GM19468 (cell line): ENCODE data around the gene BRINP1.
"Not testable (repeated sequence)": the region's sequence is repeated elsewhere in the genome, so short reads cannot be mapped to it uniquely, and the experiment has no call there.

Experiments used
- ATAC-seq: cut with Tn5 transposase; IDR thresholded peaks from one replicate; pipeline ENCODE4 v1.9.1; 2021; ENCODE audit warnings: mild to moderate bottlenecking, moderate library complexity, moderate number of reproducible peaks; ENCODE audit not compliant: unreplicated experiment; ENCODE audit errors: extremely low read depth

The BRINP1 gene

GRCh38 chr9:119218293-119218692, 150.9 kb downstream of the BRINP1 start:
- ATAC-seq: no peak

- ATAC-seq: no peak
Measured at GRCh38 chr9:119216651-119217331, 152.4 kb downstream of the BRINP1 start.

- no peak for ATAC-seq
Measured at GRCh38 chr9:119215651-119216050, 153.6 kb downstream of the BRINP1 start.

GRCh38 chr9:119213471-119213870, 155.8 kb downstream of the BRINP1 start:
- ATAC-seq: no peak

- no peak for ATAC-seq
Measured at GRCh38 chr9:119197893-119198607, 171.2 kb downstream of the BRINP1 start.

- ATAC-seq: no peak
Measured at GRCh38 chr9:119195521-119195920, 173.7 kb downstream of the BRINP1 start.

GRCh38 chr9:119185298-119185697, 183.9 kb downstream of the BRINP1 start:
- no peak for ATAC-seq

DNA sequence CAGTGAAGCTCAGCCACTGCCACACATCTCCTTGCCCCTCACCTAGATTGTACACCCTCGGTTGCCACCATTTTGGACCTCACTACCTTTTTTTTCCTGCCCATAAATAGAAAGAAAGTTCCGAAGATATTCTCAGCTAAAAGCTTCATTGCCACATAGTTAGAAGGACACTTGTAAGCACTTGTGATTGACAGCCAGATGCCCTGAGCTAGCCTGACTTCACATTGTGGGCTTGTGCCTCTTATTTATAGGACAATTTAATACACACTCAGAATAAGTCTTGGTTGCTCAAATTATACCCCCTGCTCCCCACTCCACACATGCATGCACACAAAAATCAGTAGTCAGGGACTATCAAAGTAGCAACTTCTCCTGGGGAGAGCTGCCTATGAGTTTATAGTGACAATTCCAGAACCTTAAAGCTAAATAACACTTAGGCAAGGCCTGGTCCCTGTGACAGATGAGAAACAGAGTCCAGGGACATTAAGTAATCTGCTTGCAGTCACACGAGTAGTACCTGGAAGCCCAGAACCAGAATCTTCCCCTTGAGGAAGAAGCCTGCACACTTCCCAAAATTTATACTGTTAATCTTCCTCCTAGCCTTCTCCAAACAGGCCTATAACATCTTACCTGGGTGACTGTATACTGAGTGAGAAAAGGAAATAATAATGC, 184.8 kb downstream of the BRINP1 start:
- ATAC-seq: no peak

GRCh38 chr9:119181561-119181960, 187.7 kb downstream of the BRINP1 start:
- no peak for ATAC-seq

- ATAC-seq: no peak
Measured at GRCh38 chr9:119180897-119181296, 188.3 kb downstream of the BRINP1 start.

DNA sequence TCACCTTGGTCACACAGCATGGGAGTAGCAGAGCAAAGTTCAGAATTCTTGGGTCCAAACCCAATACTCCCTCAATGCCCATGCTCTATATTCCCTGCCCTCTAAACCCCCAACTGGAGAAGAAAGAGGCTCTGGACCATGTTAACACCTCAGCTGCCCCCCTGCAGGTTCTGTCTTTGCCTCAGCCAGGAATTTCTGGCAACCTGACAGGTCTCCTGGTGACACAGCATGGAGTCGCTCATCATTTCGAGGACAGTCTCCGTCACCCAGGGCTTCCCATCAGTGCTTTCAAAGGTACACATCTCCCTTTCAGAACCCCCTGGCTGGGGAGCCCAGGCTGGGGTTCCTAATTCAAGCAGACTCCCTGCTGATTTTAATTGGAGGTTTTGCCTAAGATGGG, 189.5 kb downstream of the BRINP1 start:
- no peak for ATAC-seq

DNA sequence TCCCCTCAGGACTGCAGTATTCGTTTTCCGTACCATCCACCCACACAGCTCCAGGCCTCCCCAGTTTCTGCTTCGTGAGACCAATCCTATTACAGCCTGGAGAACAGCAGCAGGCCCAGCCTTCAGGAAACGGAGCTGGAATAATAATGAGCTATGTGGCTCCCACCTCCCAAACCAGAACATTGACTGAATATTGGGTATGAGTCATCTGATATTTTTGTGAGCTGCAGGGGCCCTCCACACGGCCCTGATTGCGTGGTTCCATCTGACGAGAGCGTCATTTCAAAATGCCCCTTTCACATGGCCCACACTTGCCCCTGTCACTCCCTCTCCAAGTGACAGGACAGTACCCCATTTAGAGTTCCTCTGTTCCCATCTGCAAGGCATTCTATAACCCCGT, 192.0 kb downstream of the BRINP1 start:
- ATAC-seq: no peak

- no peak for ATAC-seq
Measured at GRCh38 chr9:119175581-119175980, 193.7 kb downstream of the BRINP1 start.

DNA sequence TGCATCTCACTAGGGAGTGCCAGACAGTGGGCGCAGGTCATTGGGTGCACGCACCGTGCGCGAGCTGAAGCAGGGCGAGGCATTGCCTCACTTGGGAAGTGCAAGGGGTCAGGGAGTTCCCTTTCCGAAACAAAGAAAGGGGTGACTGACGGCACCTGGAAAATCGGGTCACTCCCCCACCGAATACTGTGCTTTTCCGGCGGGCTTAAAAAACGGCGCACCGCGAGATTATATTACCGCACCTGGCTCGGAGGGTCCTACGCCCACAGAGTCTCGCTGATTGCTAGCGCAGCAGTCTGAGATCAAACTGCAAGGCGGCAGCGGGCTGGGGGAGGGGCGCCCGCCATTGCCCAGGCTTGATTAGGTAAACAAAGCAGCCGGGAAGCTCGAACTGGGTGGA, 200.0 kb downstream of the BRINP1 start:
- ATAC-seq: not testable (repeated sequence)

DNA sequence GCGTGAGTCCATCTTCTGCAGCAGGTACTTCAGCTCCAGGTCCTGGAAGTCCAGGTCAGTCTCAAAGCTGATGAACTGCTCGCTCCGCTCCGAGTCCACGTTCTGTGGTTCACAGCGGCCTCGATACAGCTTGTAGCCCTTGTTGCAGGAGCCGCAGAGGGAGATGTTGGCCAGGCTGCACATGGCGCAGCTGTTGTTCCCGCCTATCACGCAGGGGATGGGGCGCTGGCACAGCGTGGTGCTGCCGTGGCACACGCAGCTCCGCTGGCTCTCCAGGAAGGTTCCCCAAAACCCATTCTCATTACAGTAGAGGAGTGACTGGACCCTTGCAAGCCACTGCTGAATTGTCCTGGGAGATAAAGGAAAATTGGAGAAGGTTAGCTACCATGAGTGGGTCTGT, 201.4 kb downstream of the BRINP1 start:
- no peak for ATAC-seq

GRCh38 chr9:119167267-119167666, 202.0 kb downstream of the BRINP1 start:
- ATAC-seq: no peak

DNA sequence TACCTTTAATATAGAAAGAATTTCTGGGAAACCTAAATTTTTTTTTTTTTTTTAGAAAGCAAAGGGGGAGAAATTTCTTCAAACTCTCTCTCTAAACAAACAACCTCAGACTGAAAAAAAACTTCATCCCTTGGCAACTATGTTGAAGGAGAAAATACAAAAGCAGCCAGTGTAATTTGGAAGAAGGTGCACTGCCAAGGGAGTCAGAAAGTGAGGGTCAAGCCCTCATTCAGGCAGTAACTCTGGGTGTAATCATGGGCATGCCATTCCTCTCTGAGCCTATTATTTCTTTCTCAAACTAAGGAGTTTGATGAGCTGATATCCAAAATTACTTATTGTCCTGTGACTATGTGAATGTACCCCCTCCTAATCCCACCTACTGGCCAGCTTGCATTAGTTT, 203.1 kb downstream of the BRINP1 start:
- no peak for ATAC-seq

- no peak for ATAC-seq
Measured at GRCh38 chr9:119165131-119165530, 204.1 kb downstream of the BRINP1 start.

DNA sequence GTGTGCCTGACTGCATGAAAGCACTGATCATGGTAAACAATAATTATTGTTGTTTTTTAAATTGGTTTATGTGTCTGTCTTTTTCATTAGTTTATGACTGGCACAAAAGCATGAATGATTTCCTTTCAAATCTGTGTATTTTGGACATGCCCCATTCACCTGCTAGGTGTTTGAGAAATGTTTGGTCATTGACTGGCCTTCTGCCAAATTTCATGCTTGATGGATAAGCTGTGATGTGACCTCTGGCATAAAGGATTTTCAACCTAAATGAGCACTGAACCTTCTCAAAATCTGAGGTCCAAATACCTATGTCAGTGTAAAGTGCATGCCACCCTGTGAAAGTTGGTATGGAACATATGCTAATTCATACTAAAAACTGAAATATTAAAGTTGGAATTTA, 204.5 kb downstream of the BRINP1 start:
- no peak for ATAC-seq

- ATAC-seq: no peak
Measured at GRCh38 chr9:119160551-119160950, 208.7 kb downstream of the BRINP1 start.

DNA sequence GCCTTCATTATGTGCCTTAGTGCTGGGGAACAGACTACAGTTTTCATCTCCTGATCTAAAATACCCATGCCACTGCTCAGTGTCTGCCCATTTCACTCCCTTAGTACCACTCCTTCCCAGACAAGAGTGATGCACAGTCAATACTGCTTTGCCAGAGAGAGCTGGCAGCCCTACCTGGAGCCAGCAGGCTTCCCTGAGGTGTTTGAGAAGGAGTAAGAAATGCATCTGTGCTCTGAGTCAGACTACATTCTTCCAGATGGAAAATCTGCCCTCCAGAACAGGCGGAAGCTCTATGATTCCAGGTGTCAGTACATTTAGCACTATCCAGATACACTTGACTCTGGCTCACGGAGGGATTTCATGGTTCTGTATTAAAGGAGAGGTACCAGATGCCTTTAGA, 209.8 kb downstream of the BRINP1 start:
- ATAC-seq: no peak
